IMR-90 (cell line): ENCODE results near the gene CEP128. TPM values are rescaled to one million over a fixed set of nuclear protein-coding genes. Genes with fewer than 3 reads are reported as not detected.
A peak's percentile ranks its signal among the peaks of the same experiment; 100 is the strongest.

ENCODE experiments used
- ATAC-seq: fragments of 200-7000 bp; cut with Tn5 transposase; 2 replicates; pipeline ENCODE4 v1.9.1; 2020; ENCODE audit warnings: low read depth, mild to moderate bottlenecking, moderate library complexity
- BruUV-seq: library from RNA; stranded (reverse); fragments of 400-500 nt; replicated peaks from 2 replicates; lab custom pipeline; 2021; lab: Mats Ljungman, UMichigan
- CTCF ChIA-PET: fragments of 300-600 bp; formaldehyde crosslinking; extraction: SDS; loops from one replicate; lab custom pipeline; 2021; ENCODE audit warnings: antibody characterized with exemption; lab: Yijun Ruan, JAX
- POLR2A ChIA-PET: fragments of 300-600 bp; sonication (Branson Sonifier 250); formaldehyde crosslinking; loops from one replicate; lab custom pipeline; 2022; ENCODE audit warnings: antibody characterized with exemption; ENCODE audit not compliant: unreplicated experiment; lab: Charles Lee
- DNase-seq: peaks from one replicate; pipeline ENCODE4 v3.0.0; 2013
- H2AFZ ChIP-seq: replicated peaks from 2 replicates; pipeline ENCODE3; 2013; ENCODE audit warnings: low read length, mild to moderate bottlenecking; ENCODE audit not compliant: poor library complexity
- H2AK5ac ChIP-seq: 2 replicates; pipeline ENCODE4 v1.6.1; 2013; ENCODE audit warnings: low read depth, low read length, inconsistent platforms
- H2AK9ac ChIP-seq: replicated peaks from 2 replicates; pipeline ENCODE3; 2013; ENCODE audit warnings: mild to moderate bottlenecking, low read depth, low read length, moderate library complexity; ENCODE audit not compliant: poor library complexity
- H2BK120ac ChIP-seq: 2 replicates; pipeline ENCODE4 v1.6.1; 2013; ENCODE audit warnings: low read depth, low read length, inconsistent platforms
- H2BK15ac ChIP-seq: 3 replicates; pipeline ENCODE4 v1.6.1; 2013; ENCODE audit warnings: low read depth, low read length, inconsistent platforms
- H2BK20ac ChIP-seq: 2 replicates; pipeline ENCODE4 v1.6.1; 2013; ENCODE audit warnings: low read depth, mild to moderate bottlenecking, inconsistent platforms, low read length, moderate library complexity
- H2BK5ac ChIP-seq: 2 replicates; pipeline ENCODE4 v1.6.1; 2013; ENCODE audit warnings: mild to moderate bottlenecking, low read depth, low read length, inconsistent platforms; ENCODE audit not compliant: poor library complexity, severe bottlenecking
- H3K14ac ChIP-seq: replicated peaks from 2 replicates; pipeline ENCODE4 v1.6.1; 2013; ENCODE audit warnings: low read depth, low read length, inconsistent platforms
- H3K18ac ChIP-seq: 2 replicates; pipeline ENCODE4 v1.6.1; 2013; ENCODE audit warnings: low read depth, low read length, control low read depth
- H3K23ac ChIP-seq: 2 replicates; pipeline ENCODE4 v1.6.1; 2013; ENCODE audit warnings: low read depth, low read length, inconsistent platforms
- H3K27ac ChIP-seq: 2 replicates; pipeline ENCODE4 v1.5.1; 2013; ENCODE audit warnings: mild to moderate bottlenecking, control low read depth, low read length; ENCODE audit not compliant: insufficient read depth
- H3K27me3 ChIP-seq: 2 replicates; pipeline ENCODE4 v1.6.1; 2013; ENCODE audit warnings: low read length; ENCODE audit not compliant: control insufficient read depth, insufficient read depth
- H3K36me3 ChIP-seq: 2 replicates; pipeline ENCODE4 v1.6.1; 2013; ENCODE audit warnings: low read length, mixed read lengths; ENCODE audit not compliant: control insufficient read depth, insufficient read depth
- H3K4ac ChIP-seq: 2 replicates; pipeline ENCODE4 v1.6.1; 2013; ENCODE audit warnings: low read depth, low read length, inconsistent platforms
- H3K4me1 ChIP-seq: 2 replicates; pipeline ENCODE4 v1.6.1; 2013; ENCODE audit warnings: low read length, mixed read lengths; ENCODE audit not compliant: control insufficient read depth, insufficient read depth
- H3K4me2 ChIP-seq: 2 replicates; pipeline ENCODE4 v1.6.1; 2013; ENCODE audit warnings: low read depth, mild to moderate bottlenecking, control low read depth, low read length, moderate library complexity
- H3K4me3 ChIP-seq: 2 replicates; pipeline ENCODE4 v1.5.1; 2013; ENCODE audit warnings: low read depth, mild to moderate bottlenecking, control low read depth, low read length, moderate library complexity; ENCODE audit not compliant: insufficient read depth
- H3K56ac ChIP-seq: 2 replicates; pipeline ENCODE4 v1.6.1; 2013; ENCODE audit warnings: low read length, inconsistent platforms; ENCODE audit not compliant: insufficient read depth; ENCODE audit errors: extremely low read depth
- H3K79me1 ChIP-seq, 2 experiments: 2 replicates each; pipeline ENCODE4 v1.6.1; 2013; ENCODE audit warnings: low read length in 2 of 2, inconsistent platforms in 1 of 2, low read depth in 1 of 2
- H3K9ac ChIP-seq: 2 replicates; pipeline ENCODE4 v1.6.1; 2013; ENCODE audit warnings: low read depth, low read length, control low read depth
- H3K9me1 ChIP-seq: 2 replicates; pipeline ENCODE4 v1.6.1; 2013; ENCODE audit warnings: low read length, inconsistent platforms; ENCODE audit not compliant: insufficient read depth
- H3K9me3 ChIP-seq: 2 replicates; pipeline ENCODE4 v1.6.1; 2013; ENCODE audit warnings: low read length; ENCODE audit not compliant: control insufficient read depth, insufficient read depth
- H4K20me1 ChIP-seq: 2 replicates; pipeline ENCODE4 v1.6.1; 2013; ENCODE audit warnings: low read length, inconsistent platforms; ENCODE audit not compliant: insufficient read depth
- H4K5ac ChIP-seq: 2 replicates; pipeline ENCODE4 v1.6.1; 2013; ENCODE audit warnings: mild to moderate bottlenecking, low read depth, low read length, control low read depth
- H4K8ac ChIP-seq, 2 experiments: 2 replicates each; pipeline ENCODE4 v1.6.1; 2013; ENCODE audit warnings: low read depth in 2 of 2, low read length in 2 of 2, control low read depth in 1 of 2, inconsistent platforms in 1 of 2
- H4K91ac ChIP-seq: 2 replicates; pipeline ENCODE4 v1.6.1; 2013; ENCODE audit warnings: low read depth, low read length, inconsistent platforms; ENCODE audit not compliant: insufficient read depth
- BHLHE40 ChIP-seq: fragments of 150-350 bp; IDR thresholded peaks from 2 replicates; pipeline ENCODE4 v1.6.1; 2016; ENCODE audit warnings: mild to moderate bottlenecking, low read depth, low read length
- CEBPB ChIP-seq: IDR thresholded peaks from 2 replicates; pipeline ENCODE4 v1.6.1; 2012; ENCODE audit warnings: low read depth, low read length, improper control_type of control experiment
- CHD1 ChIP-seq: IDR thresholded peaks from 2 replicates; pipeline ENCODE4 v1.6.1; 2012; ENCODE audit warnings: low read depth, low read length, improper control_type of control experiment
- CTCF ChIP-seq: conservative IDR thresholded peaks from 2 replicates; pipeline ENCODE4 v1.5.1; 2012; ENCODE audit warnings: mild to moderate bottlenecking, low read depth, low read length, improper control_type of control experiment
- ELK1 ChIP-seq: fragments of 150-350 bp; IDR thresholded peaks from 2 replicates; pipeline ENCODE4 v1.6.1; 2016; ENCODE audit warnings: low read depth, mild to moderate bottlenecking, low read length, moderate library complexity, borderline replicate concordance
- FOS ChIP-seq: fragments of 150-350 bp; IDR thresholded peaks from 2 replicates; pipeline ENCODE4 v1.6.1; 2016; ENCODE audit warnings: low read depth, low read length
- MAFK ChIP-seq: IDR thresholded peaks from 2 replicates; pipeline ENCODE4 v1.6.1; 2012; ENCODE audit warnings: low read depth, low read length, improper control_type of control experiment
- MAZ ChIP-seq: IDR thresholded peaks from 2 replicates; pipeline ENCODE4 v1.6.1; 2012; ENCODE audit warnings: low read depth, mild to moderate bottlenecking, low read length, improper control_type of control experiment, moderate library complexity, borderline replicate concordance
- MXI1 ChIP-seq: IDR thresholded peaks from 2 replicates; pipeline ENCODE4 v1.6.1; 2012; ENCODE audit warnings: low read depth, mild to moderate bottlenecking, low read length, moderate library complexity, borderline replicate concordance
- NFE2L2 ChIP-seq: fragments of 150-350 bp; IDR thresholded peaks from 2 replicates; pipeline ENCODE4 v1.6.1; 2016; ENCODE audit warnings: low read depth, mild to moderate bottlenecking, low read length
- POLR2A ChIP-seq: IDR thresholded peaks from 2 replicates; pipeline ENCODE4 v1.6.1; 2012; ENCODE audit warnings: mild to moderate bottlenecking, low read depth, low read length
- RAD21 ChIP-seq: IDR thresholded peaks from 2 replicates; pipeline ENCODE4 v1.6.1; 2012; ENCODE audit warnings: low read length, improper control_type of control experiment
- RCOR1 ChIP-seq: IDR thresholded peaks from 2 replicates; pipeline ENCODE4 v1.6.1; 2012; ENCODE audit warnings: mild to moderate bottlenecking, low read length, improper control_type of control experiment; ENCODE audit not compliant: insufficient replicate concordance
- RFX5 ChIP-seq: IDR thresholded peaks from 2 replicates; pipeline ENCODE4 v1.8.0; 2012; ENCODE audit warnings: low read depth, mild to moderate bottlenecking, low read length, moderate library complexity
- SMC3 ChIP-seq: fragments of 150-350 bp; IDR thresholded peaks from 2 replicates; pipeline ENCODE4 v1.6.1; 2016; ENCODE audit warnings: low read depth, mild to moderate bottlenecking, antibody characterized with exemption, low read length, moderate library complexity
- USF2 ChIP-seq: fragments of 150-350 bp; IDR thresholded peaks from 2 replicates; pipeline ENCODE4 v1.6.1; 2017; ENCODE audit warnings: mild to moderate bottlenecking, antibody characterized with exemption, low read length, low read depth
- WGBS, 2 experiments: methylation state at CpG; one replicate each; pipeline versions ENCODE4 v1.1.5 to v1.1.7; 2013; ENCODE audit warnings: missing lambda C conversion rate in 2 of 2; ENCODE audit not compliant: insufficient read length in 1 of 2; ENCODE audit errors: extremely low coverage in 2 of 2; 5-methylcytosine and 5-hydroxymethylcytosine counted together
- dilution Hi-C: fragments of 300-500 bp; cut with HindIII; formaldehyde crosslinking; loops from one replicate; pipeline ENCODE4 v1.14.3; 2018; ENCODE audit warnings: low sequenced_read_pairs; ENCODE audit not compliant: unreplicated experiment
- in situ Hi-C: fragments of 300-500 bp; cut with MboI; formaldehyde crosslinking; loops from 3 replicates; pipeline ENCODE4 v1.14.3; 2019; ENCODE audit warnings: low sequenced_read_pairs, inconsistent platforms, mixed read lengths
- intact Hi-C: fragments of 100-400 bp; cut with micrococcal nuclease; formaldehyde crosslinking; loops from 2 replicates; pipeline ENCODE4 v1.10.0; 2022
- polyA plus RNA-seq, 3 experiments: library from polyadenylated mRNA; depleted of rRNA; stranded (reverse); fragments of >200 nt; gene quantifications; 2 replicates each; pipeline ENCODE4 v1.2.3, GENCODE V29; 2012; ENCODE audit warnings: low replicate concordance in 1 of 3
- total RNA-seq: library from RNA; depleted of rRNA; stranded (reverse); fragments of >200 nt; gene quantifications from 2 replicates; pipeline ENCODE4 v1.2.3, GENCODE V29; 2012

CEP128 gene
- total and polyA plus RNA-seq, 2 of the 4 experiments (the other 2 are of a cell fraction) = 1.9 to 5.7 TPM

GRCh38 chr14:80787876-80788275 is 153.7 kb downstream of the CEP128 start:
- H3K18ac ChIP-seq = no peak overlapping the region
- 60% methylated on average over 1 of the region's 1 CpG; no CpG with 5 or more reads in 1 of the 2 experiments for WGBS, 2 experiments
- no TSS peak for BruUV-seq
- H3K4me1 ChIP-seq = no peaks in the 10 kb centered on the region; the same call in 1 of the 2 replicates
- H3K9me1 ChIP-seq = no peaks in the 10 kb centered on the region
- dilution Hi-C loops (no loop called here), intact Hi-C loops (loop anchor here (10.0 kb wide), 1 partner anchor 573 kb away; the partner anchor contains the start of gene DIO2), in situ Hi-C loops (no loop called here)
- H2AFZ ChIP-seq = no peak overlapping the region
- H2BK20ac ChIP-seq = no peak overlapping the region
- no peak overlapping the region for H3K14ac ChIP-seq
- ATAC-seq (no peak), DNase-seq (no peak)
- no peak overlapping the region for H3K23ac ChIP-seq
- no peak overlapping the region for H3K9ac ChIP-seq
- H3K27me3 ChIP-seq = no peaks in the 10 kb centered on the region
- no peak overlapping the region for H3K27ac ChIP-seq
- H3K9me3 ChIP-seq = no peaks in the 10 kb centered on the region
- no peak overlapping the region for H4K5ac ChIP-seq
- ChIA-PET CTCF (interaction anchor here (0.6 kb wide), 1 partner anchor 9 kb away, joined by 3 read pairs; no protein-coding TSS in a partner anchor), POLR2A (no interaction called here)
- H2BK5ac ChIP-seq = no peak overlapping the region
- H3K4me2 ChIP-seq = no peak overlapping the region
- H2AK9ac ChIP-seq = no peak overlapping the region
- H4K8ac ChIP-seq = peak overlapping the region in 1 of 2 experiments; percentile 6; a peak in 1 of 4 replicates
- no peaks in the 10 kb centered on the region for H3K36me3 ChIP-seq
- no peaks in the 10 kb centered on the region; a peak in 1 of 4 replicates for H3K79me1 ChIP-seq
- H2AK5ac ChIP-seq = no peak overlapping the region
- H4K91ac ChIP-seq = no peak overlapping the region
- H2BK15ac ChIP-seq = no peak overlapping the region; the same call in 2 of the 3 replicates
- H3K4ac ChIP-seq = no peak overlapping the region
- H3K56ac ChIP-seq = no peak overlapping the region
- no peak overlapping the region for H3K4me3 ChIP-seq
- H4K20me1 ChIP-seq = no peaks in the 10 kb centered on the region
- H2BK120ac ChIP-seq = no peak overlapping the region
- TF ChIP-seq RAD21 = no peak
- TF ChIP-seq SMC3 = no peak
- TF ChIP-seq NFE2L2 = no peak
- no peak for TF ChIP-seq MXI1
- no peak for TF ChIP-seq USF2
- TF ChIP-seq CTCF = no peak
- TF ChIP-seq POLR2A = no peak
- TF ChIP-seq RCOR1 = no peak
- TF ChIP-seq MAFK = no peak
- TF ChIP-seq ELK1 = no peak
- TF ChIP-seq BHLHE40 = no peak
- TF ChIP-seq CEBPB = no peak
- no peak for TF ChIP-seq RFX5
- no peak for TF ChIP-seq MAZ
- no peak for TF ChIP-seq FOS
- TF ChIP-seq CHD1 = no peak
